GM19238 (cell line): ENCODE data around the gene TRIML1.
"Not testable (repeated sequence)": the region's sequence is repeated elsewhere in the genome, so short reads cannot be mapped to it uniquely, and the experiment has no call there.

Experiments
- DNase-seq: peaks from one replicate; pipeline ENCODE4 v3.0.0; 2011; ENCODE audit warnings: low spot score; ENCODE audit not compliant: insufficient read length

Gene TRIML1

GRCh38 chr4:188147776-188148175, 8.5 kb downstream of the TRIML1 start:
- no peak for DNase-seq

GRCh38 chr4:188154668-188155405, 15.6 kb downstream of the TRIML1 start:
- DNase-seq, result no peak

- no peak for DNase-seq
Observed at GRCh38 chr4:188158336-188158735, 19.1 kb downstream of the TRIML1 start.

- not testable (repeated sequence) for DNase-seq
Observed at GRCh38 chr4:188159513-188160226, 20.4 kb downstream of the TRIML1 start.

- no peak for DNase-seq
Observed at GRCh38 chr4:188160406-188160805, 21.2 kb downstream of the TRIML1 start.

- no peak for DNase-seq
Observed at GRCh38 chr4:188161167-188161566, 21.9 kb downstream of the TRIML1 start.

GRCh38 chr4:188162698-188163097, 23.5 kb downstream of the TRIML1 start:
- DNase-seq, result no peak

GRCh38 chr4:188168726-188169373, 29.6 kb downstream of the TRIML1 start:
- no peak for DNase-seq

- no peak for DNase-seq
Observed at GRCh38 chr4:188171551-188171950, 32.3 kb downstream of the TRIML1 start.

GRCh38 chr4:188175288-188175687, 36.0 kb downstream of the TRIML1 start:
- no peak for DNase-seq

- no peak for DNase-seq
Observed at GRCh38 chr4:188177997-188178675, 38.9 kb downstream of the TRIML1 start.

- DNase-seq, result no peak
Observed at GRCh38 chr4:188178806-188179205, 39.6 kb downstream of the TRIML1 start.

GRCh38 chr4:188187106-188187505, 47.9 kb downstream of the TRIML1 start:
- no peak for DNase-seq

- DNase-seq, result no peak
Observed at GRCh38 chr4:188190461-188190860, 51.2 kb downstream of the TRIML1 start.

- DNase-seq, result no peak
Observed at GRCh38 chr4:188194421-188194820, 55.2 kb downstream of the TRIML1 start.

GRCh38 chr4:188195389-188195985, 56.2 kb downstream of the TRIML1 start:
- DNase-seq, result no peak

GRCh38 chr4:188196134-188196735, 57.0 kb downstream of the TRIML1 start:
- no peak for DNase-seq
